ENCODE measurements around the gene SCD.

GRCh38 chr10:100403734-100404133 lies 56.7 kb downstream of the SCD start:
- no peak for TF ChIP-seq CTCF (IDR thresholded peaks at IDR 0.05 in 8 of 11, conservative IDR thresholded peaks at IDR 0.05 in 3 of 11)
- no peak for TF ChIP-seq POLR2AphosphoS5 (IDR thresholded peaks at IDR 0.05)
- no peak for TF ChIP-seq POLR2A (IDR thresholded peaks at IDR 0.05)

Measured in spleen (tissue), 7 donors.